Nephron progenitor cell (in vitro differentiated cells): ENCODE data around the gene RERE.

Source experiments
- DNase-seq: peaks from one replicate; pipeline ENCODE4 v3.0.0; 2021
- H3K27ac Mint-ChIP-seq: 2 replicates; pipeline ENCODE4 v1.8.0; 2021; ENCODE audit warnings: mild to moderate bottlenecking, moderate library complexity, mixed read lengths
- H3K27me3 Mint-ChIP-seq: 2 replicates; pipeline ENCODE4 v1.8.0; 2021; ENCODE audit warnings: mild to moderate bottlenecking, low read depth, mixed read lengths; ENCODE audit not compliant: poor library complexity
- H3K36me3 Mint-ChIP-seq: 2 replicates; pipeline ENCODE4 v1.8.0; 2021; ENCODE audit warnings: low read depth, mixed read lengths
- H3K4me1 Mint-ChIP-seq: 2 replicates; pipeline ENCODE4 v1.8.0; 2021; ENCODE audit warnings: mixed read lengths
- H3K4me3 Mint-ChIP-seq: 2 replicates; pipeline ENCODE4 v1.8.0; 2021; ENCODE audit warnings: mild to moderate bottlenecking, moderate library complexity, mixed read lengths
- H3K9me3 Mint-ChIP-seq: 2 replicates; pipeline ENCODE4 v1.8.0; 2021; ENCODE audit warnings: mild to moderate bottlenecking, moderate library complexity, mixed read lengths
- TF ChIP-seq, protein P1 (sequence below): fragments of 200-600 bp; sonication (generic); IDR thresholded peaks from 2 replicates; pipeline ENCODE4 v1.5.0; 2021; ENCODE audit warnings: antibody characterized with exemption

Gene RERE

GRCh38 chr1:8345621-8346415, 471.6 kb downstream of the RERE start:
- no peaks in the 10 kb centered on the region for H3K36me3 Mint-ChIP-seq

GRCh38 chr1:8344893-8345507, 472.4 kb downstream of the RERE start:
- no peak overlapping the region for H3K4me3 Mint-ChIP-seq
- H3K9me3 Mint-ChIP-seq = peaks cover 11% of the 10 kb centered on the region

More at GRCh38 chr1:8345621-8346415, 471.6 kb downstream of the RERE start:
- Mint-ChIP-seq H3K9me3 (peaks cover 6% of the 10 kb centered on the region), H3K27me3 (peaks cover 14% of the 10 kb centered on the region), H3K27ac (no peak overlapping the region), H3K4me3 (peak overlapping the region; percentile 34), H3K4me1 (peaks cover 66% of the 10 kb centered on the region)
- peak; percentile 41 for DNase-seq
- TF ChIP-seq, protein P1, sequence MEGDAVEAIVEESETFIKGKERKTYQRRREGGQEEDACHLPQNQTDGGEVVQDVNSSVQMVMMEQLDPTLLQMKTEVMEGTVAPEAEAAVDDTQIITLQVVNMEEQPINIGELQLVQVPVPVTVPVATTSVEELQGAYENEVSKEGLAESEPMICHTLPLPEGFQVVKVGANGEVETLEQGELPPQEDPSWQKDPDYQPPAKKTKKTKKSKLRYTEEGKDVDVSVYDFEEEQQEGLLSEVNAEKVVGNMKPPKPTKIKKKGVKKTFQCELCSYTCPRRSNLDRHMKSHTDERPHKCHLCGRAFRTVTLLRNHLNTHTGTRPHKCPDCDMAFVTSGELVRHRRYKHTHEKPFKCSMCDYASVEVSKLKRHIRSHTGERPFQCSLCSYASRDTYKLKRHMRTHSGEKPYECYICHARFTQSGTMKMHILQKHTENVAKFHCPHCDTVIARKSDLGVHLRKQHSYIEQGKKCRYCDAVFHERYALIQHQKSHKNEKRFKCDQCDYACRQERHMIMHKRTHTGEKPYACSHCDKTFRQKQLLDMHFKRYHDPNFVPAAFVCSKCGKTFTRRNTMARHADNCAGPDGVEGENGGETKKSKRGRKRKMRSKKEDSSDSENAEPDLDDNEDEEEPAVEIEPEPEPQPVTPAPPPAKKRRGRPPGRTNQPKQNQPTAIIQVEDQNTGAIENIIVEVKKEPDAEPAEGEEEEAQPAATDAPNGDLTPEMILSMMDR = no peak

DNA sequence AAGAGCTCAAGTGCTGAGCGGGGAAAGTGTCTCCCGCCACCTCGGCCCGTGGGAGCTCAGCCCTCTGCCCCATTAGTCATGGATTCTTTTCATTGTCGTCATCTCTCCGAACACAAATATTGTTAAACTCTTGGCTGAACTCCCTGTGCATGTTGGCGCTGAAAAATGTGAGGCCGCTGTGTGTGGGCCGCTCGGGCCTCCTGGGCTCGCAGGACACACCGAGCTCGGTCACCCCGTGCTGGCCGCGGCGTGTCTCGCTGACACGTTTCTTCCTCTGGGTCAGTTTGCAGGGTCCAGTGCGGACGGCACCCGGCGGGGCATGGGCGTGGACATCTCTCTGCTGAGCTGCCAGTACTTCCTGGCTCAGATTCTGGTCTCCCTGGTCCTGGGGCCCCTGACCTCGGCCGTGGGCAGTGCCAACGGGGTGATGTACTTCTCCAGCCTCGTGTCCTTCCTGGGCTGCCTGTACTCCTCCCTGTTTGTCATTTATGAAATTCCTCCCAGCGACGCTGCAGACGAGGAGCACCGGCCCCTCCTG, 473.9 kb downstream of the RERE start:
- DNase-seq = no peak
- TF ChIP-seq, protein P1 = no peak
- Mint-ChIP-seq H3K27ac (no peak overlapping the region), H3K4me3 (no peak overlapping the region), H3K27me3 (peaks cover 17% of the 10 kb centered on the region), H3K36me3 (no peaks in the 10 kb centered on the region), H3K9me3 (peaks cover 17% of the 10 kb centered on the region), H3K4me1 (peaks cover 64% of the 10 kb centered on the region)

More at GRCh38 chr1:8344893-8345507, 472.4 kb downstream of the RERE start:
- Mint-ChIP-seq H3K27me3 (peaks cover 16% of the 10 kb centered on the region), H3K4me1 (peaks cover 71% of the 10 kb centered on the region), H3K36me3 (no peaks in the 10 kb centered on the region), H3K27ac (no peak overlapping the region)
- TF ChIP-seq, protein P1 = no peak
- no peak for DNase-seq

DNA sequence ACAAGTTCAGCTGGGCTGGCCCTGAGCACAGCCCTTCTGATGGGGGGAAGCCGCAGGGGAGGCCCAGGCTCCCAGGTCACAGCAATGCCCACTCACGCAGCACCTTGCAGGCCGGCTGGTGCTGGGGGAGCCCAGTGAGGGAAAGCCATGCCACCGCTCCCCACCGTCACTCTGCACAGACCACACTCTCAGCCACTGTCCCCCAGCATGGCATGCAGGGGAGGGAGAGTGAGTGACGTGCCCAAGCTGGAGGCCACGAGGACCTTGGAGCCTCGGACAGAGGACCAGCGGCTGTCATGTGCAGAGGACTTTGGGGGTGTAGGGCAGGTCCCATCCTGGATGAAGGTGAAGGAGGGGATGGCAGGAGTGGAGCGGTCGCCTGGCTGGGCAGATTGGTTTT, 474.4 kb downstream of the RERE start:
- Mint-ChIP-seq H3K9me3 (peaks cover 17% of the 10 kb centered on the region), H3K36me3 (no peaks in the 10 kb centered on the region), H3K27ac (no peak overlapping the region), H3K4me3 (no peak overlapping the region), H3K4me1 (peaks cover 59% of the 10 kb centered on the region), H3K27me3 (peaks cover 17% of the 10 kb centered on the region)
- no peak for DNase-seq
- TF ChIP-seq, protein P1 = no peak

GRCh38 chr1:8342325-8342724, 475.1 kb downstream of the RERE start:
- DNase-seq = no peak
- Mint-ChIP-seq H3K27ac (no peak overlapping the region), H3K27me3 (peaks cover 15% of the 10 kb centered on the region), H3K4me3 (no peak overlapping the region), H3K9me3 (peaks cover 20% of the 10 kb centered on the region), H3K36me3 (no peaks in the 10 kb centered on the region), H3K4me1 (peaks cover 52% of the 10 kb centered on the region)
- TF ChIP-seq, protein P1 = no peak
